PC-3 (cell line): ENCODE data around the gene SLC15A2. TPM values are rescaled to one million over a fixed set of nuclear protein-coding genes. Genes with fewer than 3 reads are reported as not detected.

ENCODE experiments used
- ATAC-seq: fragments of 200-7000 bp; cut with Tn5 transposase; 2 replicates; pipeline ENCODE4 v1.9.1; 2020; ENCODE audit warnings: mild to moderate bottlenecking, moderate library complexity
- BruUV-seq: library from RNA; stranded (reverse); fragments of 400-500 nt; replicated peaks from 2 replicates; lab custom pipeline; 2021; lab: Mats Ljungman, UMichigan
- CTCF ChIA-PET: fragments of 300-600 bp; sonication (Branson Sonifier 250); formaldehyde crosslinking; loops from one replicate; lab custom pipeline; 2022; ENCODE audit warnings: antibody characterized with exemption; lab: Charles Lee
- POLR2A ChIA-PET: fragments of 300-600 bp; sonication (Branson Sonifier 250); formaldehyde crosslinking; loops from one replicate; lab custom pipeline; 2022; ENCODE audit warnings: antibody characterized with exemption; ENCODE audit not compliant: unreplicated experiment; lab: Charles Lee
- DNase-seq: peaks from one replicate; pipeline ENCODE4 v3.0.0-alpha.2; 2015
- H2AFZ ChIP-seq: fragments of 300-600 bp; sonication (generic); 2 replicates; pipeline ENCODE4 v1.6.0; 2016; ENCODE audit warnings: antibody characterized with exemption, low read length
- H3F3A ChIP-seq: fragments of 300-600 bp; sonication (generic); one replicate; pipeline ENCODE4 v1.6.0; 2017; ENCODE audit warnings: antibody characterized with exemption, low read length, control low read depth, mild to moderate bottlenecking; ENCODE audit not compliant: unreplicated experiment
- H3K27ac ChIP-seq: fragments of 300-600 bp; sonication (generic); 2 replicates; pipeline ENCODE4 v1.5.1; 2016; ENCODE audit warnings: mild to moderate bottlenecking, low read length
- H3K27me3 ChIP-seq: fragments of 300-600 bp; sonication (generic); 2 replicates; pipeline ENCODE4 v1.6.1; 2016; ENCODE audit warnings: low read length, mixed read lengths
- H3K36me3 ChIP-seq: fragments of 300-600 bp; sonication (generic); 2 replicates; pipeline ENCODE4 v1.6.1; 2016; ENCODE audit warnings: low read depth, mixed run types, low read length, mixed read lengths
- H3K4me1 ChIP-seq: fragments of 300-600 bp; sonication (generic); 2 replicates; pipeline ENCODE4 v1.5.1; 2016; ENCODE audit warnings: low read length; ENCODE audit not compliant: insufficient read depth
- H3K4me2 ChIP-seq: fragments of 300-600 bp; sonication (generic); 2 replicates; pipeline ENCODE4 v1.6.0; 2016; ENCODE audit warnings: low read length
- H3K4me3 ChIP-seq: fragments of 300-600 bp; sonication (generic); 2 replicates; pipeline ENCODE4 v1.5.1; 2016; ENCODE audit warnings: mild to moderate bottlenecking, low read length, mixed read lengths
- H3K79me2 ChIP-seq: fragments of 300-600 bp; sonication (generic); 2 replicates; pipeline ENCODE4 v1.6.1; 2017; ENCODE audit warnings: low read length, mixed read lengths
- H3K9ac ChIP-seq: fragments of 300-600 bp; sonication (generic); 2 replicates; pipeline ENCODE4 v1.6.0; 2016; ENCODE audit warnings: mild to moderate bottlenecking, low read length
- H3K9me2 ChIP-seq: fragments of 300-600 bp; sonication (generic); replicated peaks from 2 replicates; pipeline ENCODE4 v1.6.1; 2016; ENCODE audit warnings: mixed run types, low read length, mixed read lengths
- H3K9me3 ChIP-seq: fragments of 300-600 bp; sonication (generic); 2 replicates; pipeline ENCODE4 v1.6.1; 2016; ENCODE audit warnings: low read length, mixed read lengths
- H4K20me1 ChIP-seq: fragments of 300-600 bp; sonication (generic); 2 replicates; pipeline ENCODE4 v1.6.1; 2016; ENCODE audit warnings: low read length, mixed read lengths
- CTCF ChIP-seq: fragments of 300-600 bp; sonication (generic); conservative IDR thresholded peaks from 2 replicates; pipeline ENCODE4 v1.5.1; 2017; ENCODE audit warnings: antibody characterized with exemption, low read depth, mild to moderate bottlenecking, low read length
- EZH2 ChIP-seq: fragments of 300-600 bp; sonication (generic); IDR thresholded peaks from one replicate; pipeline ENCODE4 v1.6.1; 2017; ENCODE audit warnings: antibody characterized with exemption, mild to moderate bottlenecking, low read length; ENCODE audit not compliant: unreplicated experiment
- EZH2phosphoT487 ChIP-seq: fragments of 300-600 bp; sonication (generic); IDR thresholded peaks from 2 replicates; pipeline ENCODE4 v1.6.1; 2018; ENCODE audit warnings: mild to moderate bottlenecking, antibody characterized with exemption, low read length, borderline replicate concordance
- intact Hi-C: fragments of 100-400 bp; cut with micrococcal nuclease; formaldehyde crosslinking; loops from 2 replicates; pipeline ENCODE4 v1.9.0; 2023
- total RNA-seq: library from RNA; depleted of rRNA; stranded (reverse); fragments of >200 nt; gene quantifications from 2 replicates; pipeline ENCODE4 v1.2.3, GENCODE V29; 2014

The SLC15A2 gene
- total RNA-seq, 1 experiment from 2014 or later, result 0.91 TPM

GRCh38 chr3:121871430-121871829 is 22.8 kb upstream of the SLC15A2 start:
- H3K9me2 ChIP-seq, result no peaks in the 10 kb centered on the region
- no peak overlapping the region for H2AFZ ChIP-seq
- H3K27me3 ChIP-seq, result no peaks in the 10 kb centered on the region
- H3K9me3 ChIP-seq, result no peaks in the 10 kb centered on the region
- ATAC-seq (no peak), DNase-seq (no peak)
- no peaks in the 10 kb centered on the region for H3K36me3 ChIP-seq
- intact Hi-C loops, result no loop called here
- H3K79me2 ChIP-seq, result no peaks in the 10 kb centered on the region
- H3K27ac ChIP-seq, result no peak overlapping the region
- no peaks in the 10 kb centered on the region for H3K4me1 ChIP-seq
- ChIA-PET POLR2A (no interaction called here), CTCF (no interaction called here)
- H4K20me1 ChIP-seq, result no peaks in the 10 kb centered on the region
- no peak overlapping the region for H3K4me2 ChIP-seq
- no TSS peak for BruUV-seq
- H3K9ac ChIP-seq, result no peak overlapping the region
- no peaks in the 10 kb centered on the region for H3F3A ChIP-seq
- H3K4me3 ChIP-seq, result no peak overlapping the region
- no peak for TF ChIP-seq CTCF
- TF ChIP-seq EZH2phosphoT487, result no peak
- TF ChIP-seq EZH2, result no peak

GRCh38 chr3:121878411-121878810 is 15.8 kb upstream of the SLC15A2 start:
- H3K9me3 ChIP-seq, result no peaks in the 10 kb centered on the region
- H3F3A ChIP-seq, result no peaks in the 10 kb centered on the region
- H3K79me2 ChIP-seq, result no peaks in the 10 kb centered on the region
- no TSS peak for BruUV-seq
- ATAC-seq (no peak), DNase-seq (no peak)
- no peaks in the 10 kb centered on the region for H3K9me2 ChIP-seq
- no peak overlapping the region for H2AFZ ChIP-seq
- no peaks in the 10 kb centered on the region for H3K36me3 ChIP-seq
- intact Hi-C loops, result no loop called here
- H4K20me1 ChIP-seq, result no peaks in the 10 kb centered on the region
- H3K4me2 ChIP-seq, result no peak overlapping the region
- TF ChIP-seq EZH2phosphoT487 (no peak), EZH2 (no peak), CTCF (no peak)
- no peak overlapping the region for H3K4me3 ChIP-seq
- no peak overlapping the region for H3K9ac ChIP-seq
- no peak overlapping the region for H3K27ac ChIP-seq
- 0 out of 2 replicates have a peak, but pooled peaks cover 2% of the 10 kb centered on the region for H3K4me1 ChIP-seq
- ChIA-PET POLR2A (no interaction called here), CTCF (no interaction called here)
- no peaks in the 10 kb centered on the region for H3K27me3 ChIP-seq

GRCh38 chr3:121883507-121883906 is 10.7 kb upstream of the SLC15A2 start:
- H3K27me3 ChIP-seq, result no peaks in the 10 kb centered on the region
- H3K27ac ChIP-seq, result no peak overlapping the region
- CTCF ChIA-PET, result interaction anchor here (0.7 to 1.4 kb wide), 3 partner anchors 91 to 1105 kb away, joined by 3 to 11 read pairs (median 3); no protein-coding TSS in a partner anchor
- intact Hi-C loops, result loop anchor here (1.0 to 5.0 kb wide), 4 partner anchors 94 to 375 kb away; no protein-coding TSS in a partner anchor
- ATAC-seq (peak; percentile 82), DNase-seq (peak; percentile 89)
- H3K79me2 ChIP-seq, result no peaks in the 10 kb centered on the region
- H3K9ac ChIP-seq, result no peak overlapping the region
- no peaks in the 10 kb centered on the region for H3F3A ChIP-seq
- no peaks in the 10 kb centered on the region for H3K9me2 ChIP-seq
- no peaks in the 10 kb centered on the region for H3K36me3 ChIP-seq
- H4K20me1 ChIP-seq, result no peaks in the 10 kb centered on the region
- POLR2A ChIA-PET, result no interaction called here
- TF ChIP-seq EZH2 (no peak), CTCF (peak; percentile 95), EZH2phosphoT487 (no peak)
- H2AFZ ChIP-seq, result no peak overlapping the region
- H3K4me2 ChIP-seq, result no peak overlapping the region
- no TSS peak for BruUV-seq
- H3K4me1 ChIP-seq, result peaks cover 9% of the 10 kb centered on the region; the same call in 1 of the 2 replicates
- H3K9me3 ChIP-seq, result no peaks in the 10 kb centered on the region
- no peak overlapping the region for H3K4me3 ChIP-seq
